ENCODE results near the gene SCYL1.

SCYL1 gene

DNA sequence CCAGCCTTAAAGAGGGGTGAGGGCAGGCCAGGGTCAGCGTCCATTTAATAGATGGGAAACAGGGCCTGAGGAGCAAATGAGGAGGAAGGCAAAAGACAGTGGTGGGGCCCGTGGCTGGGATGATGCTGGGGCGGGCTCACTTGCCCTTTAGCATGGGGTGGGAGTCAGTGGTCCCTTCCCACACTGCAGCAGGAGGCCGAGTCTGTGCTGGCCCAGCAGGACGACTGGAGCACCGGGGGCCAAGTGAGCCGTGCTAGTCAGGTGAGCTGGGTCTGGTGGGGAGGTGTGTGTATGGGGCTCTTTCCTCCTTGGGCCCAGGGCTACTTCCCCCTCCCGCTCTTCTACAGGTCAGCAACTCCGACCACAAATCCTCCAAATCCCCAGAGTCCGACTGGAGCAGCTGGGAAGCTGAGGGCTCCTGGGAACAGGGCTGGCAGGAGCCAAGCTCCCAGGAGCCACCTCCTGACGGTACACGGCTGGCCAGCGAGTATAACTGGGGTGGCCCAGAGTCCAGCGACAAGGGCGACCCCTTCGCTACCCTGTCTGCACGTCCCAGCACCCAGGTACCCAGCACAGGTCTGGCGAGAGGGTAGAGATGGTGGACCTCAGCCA lies 12.8 kb downstream of the SCYL1 start:
- DNase-seq, result no peak

DNA sequence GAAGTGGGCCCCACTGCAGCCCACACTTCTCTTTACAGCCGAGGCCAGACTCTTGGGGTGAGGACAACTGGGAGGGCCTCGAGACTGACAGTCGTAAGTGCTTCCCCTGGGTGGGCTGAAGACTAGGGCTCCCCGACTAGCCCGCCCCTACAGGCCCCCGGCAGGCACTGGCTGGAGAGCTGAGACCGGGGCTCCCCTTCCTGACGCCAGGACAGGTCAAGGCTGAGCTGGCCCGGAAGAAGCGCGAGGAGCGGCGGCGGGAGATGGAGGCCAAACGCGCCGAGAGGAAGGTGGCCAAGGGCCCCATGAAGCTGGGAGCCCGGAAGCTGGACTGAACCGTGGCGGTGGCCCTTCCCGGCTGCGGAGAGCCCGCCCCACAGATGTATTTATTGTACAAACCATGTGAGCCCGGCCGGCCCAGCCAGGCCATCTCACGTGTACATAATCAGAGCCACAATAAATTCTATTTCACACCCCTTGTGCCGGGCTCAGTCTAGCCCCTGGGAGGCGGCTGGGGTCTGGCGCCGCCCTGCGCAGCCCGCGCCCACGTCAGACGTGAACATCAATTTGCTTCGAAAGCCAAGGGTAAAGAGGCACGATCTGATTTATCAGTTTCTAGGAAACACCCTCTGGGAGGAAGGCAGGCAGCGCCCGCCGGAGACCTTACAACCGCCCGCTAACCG lies 13.5 kb downstream of the SCYL1 start:
- no peak for DNase-seq

DNA sequence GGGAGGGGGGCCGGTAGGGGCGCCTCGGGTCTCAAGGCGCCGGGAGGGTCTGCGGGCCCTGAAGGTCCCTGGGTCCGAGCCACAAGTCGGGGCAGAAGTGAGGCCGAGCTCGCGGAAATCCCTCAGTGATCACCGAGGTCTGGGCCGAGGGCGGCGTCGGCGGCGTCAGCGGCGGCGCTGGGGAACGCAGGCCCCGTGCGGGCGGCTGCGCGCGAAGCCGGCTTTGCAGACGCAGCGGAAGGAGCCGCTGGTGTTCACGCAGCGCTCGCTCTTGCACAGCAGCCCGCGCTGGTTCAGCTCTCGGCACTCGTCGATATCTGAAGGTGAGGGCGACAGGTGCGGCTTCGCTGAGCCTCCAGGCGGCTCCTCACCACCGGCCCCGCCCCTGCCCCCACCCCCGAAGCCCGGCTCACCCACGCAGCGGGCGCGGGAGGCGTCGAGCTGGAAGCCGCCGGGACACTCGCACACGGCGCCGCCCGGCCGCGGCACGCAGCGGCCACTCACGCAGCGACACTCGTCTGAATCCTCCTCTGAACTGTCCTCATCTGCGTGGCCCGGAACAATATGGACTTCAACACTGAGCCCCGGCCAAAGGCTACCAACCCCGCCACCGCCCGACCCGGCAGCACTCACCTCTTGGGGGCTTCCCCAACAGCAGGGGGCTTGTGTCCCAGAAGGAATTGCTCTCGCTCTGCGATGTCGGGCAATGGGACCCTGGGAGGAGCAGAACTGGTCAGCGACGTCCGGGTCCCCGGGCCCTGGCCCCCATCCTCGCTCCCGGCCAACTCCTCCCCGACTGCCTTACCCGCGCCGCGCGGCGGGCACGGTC lies 14.2 kb downstream of the SCYL1 start:
- no peak for DNase-seq

DNA sequence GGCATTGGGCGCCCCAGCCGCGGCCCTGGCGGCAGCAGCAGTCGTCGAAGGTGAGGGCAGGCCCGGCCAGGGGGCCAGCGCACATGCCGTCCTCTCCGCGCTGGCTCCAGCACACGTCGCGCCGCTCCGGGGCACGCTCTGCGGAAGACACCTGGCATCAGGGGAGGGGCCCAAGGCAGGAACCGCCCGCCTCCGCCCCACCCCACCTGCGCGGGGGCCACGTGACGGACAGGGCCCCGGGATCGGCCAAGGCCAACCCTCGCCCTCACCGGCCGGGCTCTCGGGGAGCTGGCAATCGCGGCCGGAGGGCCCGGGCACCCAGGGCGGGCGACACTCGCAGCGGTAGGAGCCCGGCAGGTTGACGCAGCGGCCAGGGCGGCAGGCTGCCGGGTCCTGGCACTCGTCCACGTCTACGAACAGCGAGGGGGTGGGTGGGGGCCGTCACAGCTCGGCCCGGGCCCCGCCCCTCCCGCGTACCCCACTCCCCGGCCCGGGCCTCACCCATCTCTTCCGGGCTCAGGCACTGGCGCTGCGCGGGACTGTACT lies 14.9 kb downstream of the SCYL1 start:
- DNase-seq, result no peak

DNA sequence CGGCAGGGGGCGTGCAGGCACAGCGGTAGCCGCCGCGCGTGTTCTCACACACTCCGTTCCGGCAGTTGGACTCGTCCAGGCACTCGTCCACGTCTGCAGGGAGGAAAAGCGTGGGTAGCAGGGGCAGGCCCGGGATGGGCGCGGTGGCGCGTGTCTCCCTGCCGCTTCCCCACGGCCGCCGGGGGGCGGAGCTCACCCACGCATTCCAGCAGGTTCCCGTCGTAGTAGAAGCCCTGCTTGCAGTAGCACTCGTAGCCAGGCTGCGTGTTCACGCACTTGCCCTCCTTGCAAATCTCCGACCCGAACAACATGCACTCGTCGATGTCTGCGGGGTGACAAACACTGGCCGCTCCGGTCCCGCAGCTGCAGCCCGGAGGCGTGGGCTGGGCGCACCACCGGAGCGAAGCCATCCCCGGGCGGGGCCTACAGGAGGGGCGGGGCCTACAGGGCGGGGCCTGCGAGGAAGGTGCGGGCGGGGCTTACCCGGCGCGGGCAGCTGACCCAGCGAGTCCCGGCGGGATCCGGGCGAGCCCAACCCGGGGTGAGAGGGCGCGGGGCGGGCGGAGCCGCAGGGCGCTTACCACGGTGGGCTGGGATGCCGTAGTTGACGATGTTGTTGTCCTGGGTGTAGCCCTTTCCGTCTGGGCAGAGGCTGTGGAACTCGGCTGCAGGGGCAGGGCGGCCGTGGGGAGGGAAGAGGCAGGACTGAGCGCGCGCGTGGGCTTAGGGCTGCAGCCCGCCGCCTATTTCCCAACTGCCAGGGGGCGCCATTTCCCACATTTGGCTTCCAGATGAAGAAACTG lies 15.6 kb downstream of the SCYL1 start:
- no peak for DNase-seq

DNA sequence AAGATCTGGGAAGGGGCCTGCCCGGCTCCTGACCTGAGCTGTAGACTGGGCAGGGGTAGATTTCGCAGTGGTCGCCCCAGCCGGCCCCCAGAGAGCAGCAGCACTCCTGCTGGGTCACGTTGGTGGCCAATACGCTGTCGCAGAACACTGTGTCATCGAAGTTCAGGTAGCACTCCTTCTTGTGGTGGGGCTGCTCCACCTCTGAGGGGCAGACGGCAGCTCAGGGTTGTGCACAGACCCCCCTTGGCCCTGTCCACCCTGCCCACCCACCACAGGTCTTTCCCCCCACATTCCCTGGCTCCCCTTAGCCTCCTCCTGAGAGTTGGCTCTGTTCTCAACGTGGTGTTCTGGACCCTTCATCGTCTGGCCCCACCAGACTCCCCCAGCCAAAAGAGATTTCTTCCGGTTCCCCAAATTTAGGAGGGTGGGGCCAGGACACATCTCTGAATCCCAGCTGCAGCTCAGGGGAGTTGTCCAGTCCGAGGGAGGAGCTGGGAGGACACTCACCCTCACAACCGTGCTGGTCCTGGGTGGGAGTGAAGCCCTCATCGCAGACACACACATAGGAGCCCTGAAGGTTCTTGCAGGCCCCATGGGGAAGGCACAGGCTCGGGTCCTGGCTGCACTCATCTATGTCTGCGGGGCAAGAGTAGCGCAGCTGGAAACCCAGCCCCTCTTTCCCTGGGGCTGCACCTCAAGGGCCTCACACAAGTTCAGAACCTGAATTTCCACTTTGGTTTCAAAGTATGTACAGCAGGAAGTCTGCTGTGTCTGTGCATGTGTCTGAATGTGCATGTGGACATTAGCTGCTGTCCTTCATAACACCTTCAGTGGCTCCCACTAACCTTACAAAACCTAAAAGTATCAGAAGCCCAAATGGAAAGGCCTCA lies 16.5 kb downstream of the SCYL1 start:
- DNase-seq, result no peak

DNA sequence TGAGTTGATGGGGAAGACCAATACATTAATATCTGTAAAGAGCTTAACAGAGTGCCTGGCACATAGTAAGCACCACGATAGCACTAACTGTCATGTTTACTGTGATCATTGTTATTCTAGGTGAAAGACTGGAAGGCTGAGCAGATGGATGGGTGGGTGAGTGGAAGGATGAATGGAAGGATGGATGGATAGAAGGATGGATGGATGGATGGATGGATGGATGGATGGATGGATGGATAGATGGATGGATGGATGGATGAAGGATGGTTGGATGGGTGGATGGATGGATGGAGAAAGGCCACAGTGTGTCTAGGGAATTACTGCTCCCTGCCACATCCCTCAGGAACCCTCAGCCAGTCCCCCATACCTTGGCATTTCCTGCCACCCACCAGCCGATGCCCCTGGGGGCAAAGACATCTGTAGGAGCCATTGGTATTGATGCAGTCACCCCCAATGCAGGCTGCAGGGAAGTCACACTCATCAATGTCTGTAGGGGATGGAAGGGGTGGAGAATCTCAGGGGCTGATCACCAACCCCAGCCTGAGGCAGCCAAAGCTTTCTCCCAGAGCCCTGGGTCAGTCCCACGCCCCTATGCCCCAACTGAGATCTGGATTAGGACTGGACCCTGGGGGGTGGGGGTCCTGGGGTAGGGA lies 18.0 kb downstream of the SCYL1 start:
- DNase-seq, result no peak

DNA sequence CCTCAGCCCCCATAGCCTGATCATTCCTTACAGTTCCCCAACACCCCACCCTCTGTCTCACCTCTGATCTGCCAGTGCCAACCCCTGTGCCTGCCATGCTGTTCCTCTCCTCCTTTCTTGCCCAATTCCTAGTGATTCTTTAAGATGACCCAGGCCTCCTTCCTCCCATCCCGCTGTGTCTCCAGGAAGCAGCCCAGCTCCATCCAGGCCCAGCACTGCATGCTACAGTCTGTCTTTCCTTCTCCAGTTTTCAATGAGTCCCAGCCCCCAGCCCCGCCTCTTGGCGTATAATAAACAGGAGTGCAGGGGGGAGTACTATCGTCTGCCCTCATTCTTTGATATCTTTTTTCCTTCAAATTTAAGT lies 21.0 kb downstream of the SCYL1 start:
- DNase-seq, result no peak

DNA sequence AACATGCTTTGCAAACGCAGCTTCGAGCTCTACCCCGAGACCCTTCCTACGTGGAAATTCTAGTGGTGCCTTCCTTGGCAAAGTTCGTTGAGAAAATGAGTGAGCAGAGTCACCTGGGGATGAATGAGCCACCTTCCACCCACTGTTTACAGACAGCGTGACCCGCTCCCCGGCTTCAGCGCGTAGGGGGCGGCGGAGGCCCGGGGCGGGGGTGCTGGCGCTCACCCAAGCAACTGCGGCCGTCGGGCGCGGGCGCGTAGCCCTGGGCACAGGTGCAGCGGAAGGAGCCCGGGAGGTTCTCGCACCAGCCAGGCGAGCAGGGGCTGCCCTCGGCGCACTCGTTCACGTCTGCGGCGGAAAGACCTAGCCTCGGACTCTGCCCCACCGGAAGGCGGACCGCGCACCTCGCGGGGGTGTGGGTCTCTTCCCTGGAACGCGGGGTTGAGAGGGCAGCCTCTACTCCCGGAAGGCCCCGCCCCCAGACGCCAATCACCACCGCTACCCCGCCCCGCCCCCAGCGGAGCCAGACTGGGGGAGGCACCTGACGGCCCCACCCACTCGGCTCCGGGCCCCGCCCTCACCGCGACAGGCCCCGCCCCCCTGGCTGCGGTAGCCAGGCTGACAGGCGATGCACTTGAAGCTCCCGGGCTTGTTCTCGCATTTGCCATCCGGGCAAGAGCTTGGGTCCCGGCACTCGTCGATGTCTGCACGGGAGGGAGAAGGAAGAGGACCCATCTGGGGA lies 21.5 kb downstream of the SCYL1 start:
- no peak for DNase-seq

DNA sequence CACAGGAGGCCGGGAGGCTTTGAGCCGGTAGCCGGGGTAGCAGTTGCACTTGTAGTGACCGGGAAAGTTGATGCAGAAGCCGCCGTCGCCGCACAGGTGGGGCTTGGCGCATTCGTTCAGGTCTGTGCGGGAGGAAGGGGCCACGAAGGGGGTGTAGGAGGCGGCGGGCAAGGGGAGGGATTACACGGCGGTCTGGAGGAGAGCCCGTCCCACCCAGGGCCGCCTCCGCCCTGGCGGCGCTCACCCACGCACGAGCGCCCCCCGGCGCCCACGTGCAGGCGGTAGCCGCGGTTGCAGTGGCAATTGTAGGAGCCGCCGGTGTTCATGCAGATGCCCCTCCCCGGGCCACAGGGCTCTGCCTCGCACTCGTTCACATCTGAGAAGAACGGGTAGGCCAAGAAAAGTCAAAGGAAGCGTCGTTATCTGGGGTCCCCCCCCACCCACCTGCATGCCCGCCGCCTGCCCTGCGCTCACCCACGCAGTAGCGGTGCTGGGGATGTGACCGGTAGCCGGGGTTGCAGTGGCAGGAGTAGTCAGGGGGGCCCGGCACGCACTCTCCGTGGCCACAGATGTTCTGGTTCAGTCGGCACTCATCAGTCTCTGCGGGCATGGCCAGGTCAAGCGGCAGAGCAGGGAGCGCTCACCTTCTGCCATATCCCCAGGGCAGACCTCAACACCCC lies 22.7 kb downstream of the SCYL1 start:
- no peak for DNase-seq

DNA sequence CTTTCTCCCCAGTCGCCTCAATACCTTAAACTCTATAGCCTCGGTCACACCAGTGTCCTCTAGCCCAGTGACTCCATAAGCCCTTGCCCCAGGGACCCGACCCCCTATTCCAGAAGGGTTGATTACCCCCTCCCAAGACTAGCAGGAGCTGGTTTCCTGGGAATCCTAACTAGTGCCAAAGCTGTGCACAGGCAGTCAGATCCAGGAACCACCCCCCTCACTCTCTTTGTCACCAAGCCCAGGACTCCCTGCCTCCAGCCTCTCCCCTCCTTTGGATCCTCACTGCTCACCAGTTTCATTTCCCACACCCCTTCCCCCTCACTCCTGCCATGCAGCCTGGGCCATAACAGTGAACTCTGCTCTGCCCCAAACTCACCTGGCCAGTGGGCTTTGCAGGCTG lies 23.5 kb downstream of the SCYL1 start:
- DNase-seq, result no peak

DNA sequence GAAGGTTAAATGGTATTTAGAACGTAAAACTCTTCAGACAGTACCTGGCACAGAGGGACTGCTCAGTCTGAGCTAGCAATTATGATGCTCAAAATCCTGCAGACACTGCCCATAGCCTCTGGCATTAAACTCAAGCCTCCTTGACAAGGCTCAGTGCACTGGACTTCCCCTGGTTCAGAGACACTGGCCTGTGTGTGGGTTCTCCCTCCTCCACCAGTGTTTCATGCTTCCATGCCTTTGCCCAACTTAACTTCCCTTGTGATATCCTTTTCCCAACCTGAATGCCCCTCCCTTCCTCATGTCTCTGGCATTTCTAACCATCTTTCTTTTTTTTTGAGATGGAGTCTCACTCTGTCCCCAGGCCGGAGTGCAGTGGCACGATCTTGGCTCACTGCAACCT lies 24.2 kb downstream of the SCYL1 start:
- no peak for DNase-seq

DNA sequence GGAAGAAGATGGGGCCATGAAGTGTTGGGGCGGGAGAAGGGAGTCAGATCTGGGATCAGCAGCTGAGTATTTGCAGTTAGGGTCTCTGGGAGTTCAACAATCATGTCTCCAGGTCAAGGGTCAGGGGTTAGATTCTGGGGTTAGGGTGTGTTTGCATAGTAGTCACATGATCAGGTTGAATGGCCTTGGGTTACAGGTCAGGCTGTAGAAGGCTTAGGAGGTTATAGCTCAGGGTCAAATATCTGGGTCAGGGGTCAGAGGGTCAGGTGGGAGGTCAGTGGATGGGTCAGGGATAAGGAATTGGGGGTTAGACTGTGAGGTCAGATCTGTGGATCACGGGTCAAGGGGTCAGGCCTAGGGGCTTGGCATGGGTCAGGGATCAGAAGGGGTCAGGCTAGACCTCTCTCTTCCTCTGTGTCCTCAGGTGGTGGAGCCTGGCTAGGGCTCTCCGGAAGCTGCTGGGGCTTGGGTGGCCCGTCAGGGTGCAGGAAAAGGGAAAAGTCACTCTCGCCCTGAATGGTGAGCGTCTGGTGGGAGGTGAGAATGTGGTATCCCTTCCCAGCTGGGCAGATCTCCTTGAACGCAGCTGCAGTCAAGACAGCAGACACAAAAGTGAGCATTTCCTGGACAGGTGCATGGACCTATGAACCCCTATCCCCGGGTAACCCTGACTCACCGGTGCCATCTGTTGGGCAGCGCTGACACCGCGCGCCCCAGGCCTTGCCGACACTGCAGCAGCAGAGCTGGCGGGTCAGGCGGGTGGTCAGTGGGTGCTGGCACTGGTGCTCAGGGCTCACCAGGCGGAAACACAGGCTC lies 26.9 kb downstream of the SCYL1 start:
- DNase-seq, result no peak

DNA sequence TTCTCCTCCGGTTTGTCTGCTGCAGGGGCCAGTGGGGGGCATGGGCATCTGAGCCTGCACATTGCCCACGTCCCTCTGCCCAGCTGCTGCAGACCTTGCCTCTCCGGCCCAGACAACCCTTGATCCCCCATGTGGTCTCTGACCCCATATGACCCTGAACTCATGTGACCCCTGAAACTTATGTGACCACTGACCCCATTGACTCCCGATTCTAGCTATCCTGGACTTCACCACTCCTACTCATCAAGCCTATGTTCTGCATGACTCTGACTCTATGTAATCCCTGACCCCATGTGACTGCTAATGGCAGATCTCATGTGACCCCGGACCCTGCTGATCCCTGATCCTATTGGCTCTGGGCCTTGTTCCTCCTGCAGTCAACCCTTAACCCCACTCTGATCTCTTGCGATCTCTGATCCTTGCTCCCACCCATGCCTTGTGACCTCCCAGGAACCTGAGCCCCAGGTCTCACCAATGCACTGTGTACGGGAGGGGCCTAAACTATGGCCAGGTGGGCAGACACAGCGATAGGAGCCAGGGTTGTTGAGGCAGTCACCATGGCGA lies 27.6 kb downstream of the SCYL1 start:
- no peak for DNase-seq

DNA sequence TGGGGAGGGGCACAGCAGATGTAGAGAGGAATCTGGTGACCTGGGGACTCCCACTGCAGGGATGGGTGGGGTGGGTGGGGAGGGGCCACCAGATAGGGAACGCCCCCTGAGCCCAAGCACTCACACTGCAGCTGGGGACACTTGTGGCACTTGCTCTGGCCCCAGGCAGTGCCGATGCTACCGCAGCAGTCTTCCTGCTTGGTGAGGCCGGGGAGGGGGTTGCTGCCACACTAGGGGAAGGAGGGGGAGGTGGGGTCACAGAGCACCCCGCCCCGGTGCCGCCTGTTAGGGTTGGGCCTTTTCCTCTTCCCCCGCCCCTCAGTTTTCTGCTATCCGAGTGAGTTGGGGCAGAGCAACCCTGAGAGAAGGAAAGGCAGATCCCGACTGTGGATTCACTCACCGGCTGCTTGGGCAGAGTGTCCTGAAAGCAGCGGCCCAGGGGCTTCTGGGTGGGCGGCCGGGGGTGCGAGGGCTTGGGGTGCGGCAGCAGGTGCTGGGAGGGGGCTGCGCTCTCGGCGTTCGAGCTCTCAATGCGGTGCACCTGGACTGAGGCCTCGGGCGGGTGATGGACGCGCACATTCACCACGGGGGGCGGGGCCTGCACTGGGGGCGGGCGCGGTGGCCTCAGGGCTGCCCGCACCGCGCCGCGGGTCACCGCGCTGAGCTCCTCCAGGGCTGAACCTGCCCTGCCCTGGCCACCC lies 28.6 kb downstream of the SCYL1 start:
- no peak for DNase-seq

DNA sequence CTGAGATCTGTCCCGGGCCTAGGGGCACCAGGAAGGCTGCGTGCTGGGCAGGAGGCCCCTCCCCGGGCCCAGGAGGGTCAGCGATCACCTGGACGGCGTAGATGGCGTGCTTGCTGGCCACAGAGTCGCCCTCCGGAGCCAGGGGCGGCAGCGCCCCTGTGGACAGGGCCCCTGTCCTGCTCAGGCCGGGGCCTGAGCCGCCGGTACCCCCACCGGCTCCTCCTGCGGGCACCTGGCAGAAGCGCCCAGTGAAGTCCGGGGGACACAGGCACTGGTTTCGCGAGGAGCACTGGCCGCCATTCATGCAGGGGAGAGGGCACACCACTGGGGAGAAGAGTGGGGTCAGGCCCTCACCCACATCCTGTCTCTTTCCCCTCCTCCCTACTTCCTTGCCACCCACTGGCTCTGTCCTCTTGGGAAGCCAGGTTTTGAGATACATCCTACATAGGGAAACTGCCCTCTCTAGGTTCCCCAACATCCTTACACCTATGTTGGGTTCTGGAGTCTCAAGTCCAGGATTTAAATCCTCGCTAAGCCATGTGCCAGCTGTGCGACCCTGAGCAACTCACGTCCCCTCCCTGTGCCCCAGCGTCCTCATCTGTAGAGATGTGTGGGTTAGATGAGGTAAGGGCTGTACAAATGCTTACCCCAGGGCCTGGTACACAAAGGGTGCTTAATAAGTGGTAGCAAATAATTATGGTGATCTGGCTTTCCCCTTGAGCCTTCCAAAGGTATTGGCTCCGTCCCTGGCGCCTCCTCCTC lies 29.4 kb downstream of the SCYL1 start:
- no peak for DNase-seq

DNA sequence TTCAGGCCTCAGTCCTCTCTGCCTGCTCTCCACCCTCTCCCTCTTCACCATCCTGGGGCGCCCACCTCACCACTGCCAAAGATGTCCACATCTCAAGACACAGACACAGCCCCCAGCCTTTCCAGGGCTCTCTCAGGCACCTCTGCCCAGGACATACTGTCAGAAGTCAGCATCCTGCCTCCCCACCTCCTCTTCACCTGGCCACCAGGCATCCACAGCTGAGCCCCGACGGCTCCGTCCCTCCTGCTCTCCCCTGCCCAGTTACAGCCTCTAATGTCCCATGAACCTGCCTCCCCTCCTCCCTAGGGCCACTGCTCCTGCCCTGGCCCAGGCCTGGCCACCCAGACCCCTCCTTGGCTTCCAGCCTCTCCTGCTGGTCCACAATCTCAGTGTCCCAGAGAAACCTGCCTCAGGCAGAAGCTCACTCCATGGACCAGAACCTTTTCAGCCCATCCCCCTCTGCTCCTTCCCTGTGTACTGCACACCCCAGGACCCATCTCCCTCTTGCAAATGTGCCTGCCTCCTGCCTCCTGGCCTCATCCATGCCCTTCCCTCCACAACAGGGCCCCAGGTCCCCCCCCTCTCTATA lies 30.1 kb downstream of the SCYL1 start:
- no peak for DNase-seq

Data from SIG-M5 (cell line).